H1 (cell line): Measurements from ENCODE around the gene F2. TPM values are rescaled to one million over a fixed set of nuclear protein-coding genes. Genes with fewer than 3 reads are reported as not detected.

ENCODE experiments used
- CTCF ChIA-PET: fragments of 300-600 bp; sonication (Branson Sonifier 250); formaldehyde crosslinking; loops from one replicate; lab custom pipeline; 2021; ENCODE audit not compliant: partially characterized antibody; lab: Charles Lee
- POLR2A ChIA-PET: fragments of 300-600 bp; sonication (Branson Sonifier 250); formaldehyde crosslinking; loops from one replicate; lab custom pipeline; 2021; ENCODE audit warnings: inconsistent platforms; ENCODE audit not compliant: partially characterized antibody; lab: Charles Lee
- DNase-seq, 2 experiments: peaks; one replicate each; pipeline versions ENCODE4 v3.0.0 to v3.0.0-alpha.2; 2010 to 2022; ENCODE audit warnings: low spot score in 2 of 2, low read depth in 1 of 2, mixed read lengths in 1 of 2
- FAIRE-seq: peaks from 2 replicates; lab custom pipeline; 2011; peaks lifted over from hg19 to GRCh38; lab: Jason Lieb, UNC
- H2AFZ ChIP-seq: 2 replicates; pipeline ENCODE4 v1.8.1; 2012; ENCODE audit warnings: low read length, inconsistent platforms
- H2AK5ac ChIP-seq: 2 replicates; pipeline ENCODE4 v1.6.1; 2013; ENCODE audit warnings: low read depth, low read length
- H2BK120ac ChIP-seq: replicated peaks from 2 replicates; pipeline ENCODE3; 2013; ENCODE audit warnings: low read depth, low read length, inconsistent platforms
- H2BK12ac ChIP-seq: 2 replicates; pipeline ENCODE4 v1.6.1; 2013; ENCODE audit warnings: low read depth, low read length
- H2BK15ac ChIP-seq: 2 replicates; pipeline ENCODE4 v1.6.1; 2013; ENCODE audit warnings: low read length
- H2BK20ac ChIP-seq: 2 replicates; pipeline ENCODE4 v1.6.1; 2013; ENCODE audit warnings: low read length
- H2BK5ac ChIP-seq: 2 replicates; pipeline ENCODE4 v1.6.1; 2013; ENCODE audit warnings: low read depth, low read length
- H3K14ac ChIP-seq: 2 replicates; pipeline ENCODE4 v1.6.1; 2013; ENCODE audit warnings: inconsistent platforms; ENCODE audit not compliant: insufficient read length
- H3K18ac ChIP-seq: 2 replicates; pipeline ENCODE4 v1.6.1; 2013; ENCODE audit warnings: low read length; ENCODE audit errors: extremely low read depth
- H3K23ac ChIP-seq: 2 replicates; pipeline ENCODE4 v1.6.1; 2013; ENCODE audit warnings: inconsistent platforms; ENCODE audit not compliant: insufficient read length
- H3K23me2 ChIP-seq: 2 replicates; pipeline ENCODE4 v1.6.1; 2013; ENCODE audit warnings: low read depth, low read length
- H3K27ac ChIP-seq: 2 replicates; pipeline ENCODE4 v1.6.1; 2011; ENCODE audit warnings: low read depth, low read length, inconsistent platforms
- H3K27me3 ChIP-seq, 4 experiments: replicated peaks in 1 of 4; 1 replicate in 1 of 4; 2 replicates in 3 of 4; pipeline versions ENCODE4 v1.6.1 to v1.8.1; 2011 to 2013; ENCODE audit warnings: low read length in 3 of 4, mild to moderate bottlenecking in 3 of 4, inconsistent platforms in 2 of 4, mixed read lengths in 2 of 4, moderate library complexity in 1 of 4; ENCODE audit not compliant: control insufficient read depth in 3 of 4, insufficient read depth in 3 of 4; ENCODE audit errors: extremely low read depth in 1 of 4
- H3K36me3 ChIP-seq, 4 experiments: 2 replicates each; pipeline versions ENCODE4 v1.6.1 to v1.8.1; 2011 to 2013; ENCODE audit warnings: mild to moderate bottlenecking in 4 of 4, low read length in 3 of 4, moderate library complexity in 2 of 4, control low read depth in 1 of 4, inconsistent platforms in 1 of 4; ENCODE audit not compliant: insufficient read depth in 4 of 4, control insufficient read depth in 2 of 4
- H3K4ac ChIP-seq: replicated peaks from 2 replicates; pipeline ENCODE3; 2013; ENCODE audit warnings: low read length, low read depth, mixed read lengths, inconsistent platforms; ENCODE audit not compliant: insufficient read length
- H3K4me1 ChIP-seq, 4 experiments: replicated peaks in 1 of 4; 1 replicate in 1 of 4; 2 replicates in 3 of 4; pipeline versions ENCODE4 v1.6.1 to v1.8.1; 2011 to 2013; ENCODE audit warnings: low read length in 3 of 4, inconsistent platforms in 2 of 4, mixed read lengths in 1 of 4; ENCODE audit not compliant: insufficient read depth in 4 of 4, control insufficient read depth in 3 of 4
- H3K4me2 ChIP-seq, 2 experiments: 2 replicates each; pipeline versions ENCODE4 v1.6.1 to v1.8.1; 2011 to 2013; ENCODE audit warnings: low read depth in 2 of 2, low read length in 2 of 2, control low read depth in 1 of 2, inconsistent platforms in 1 of 2, mild to moderate bottlenecking in 1 of 2; ENCODE audit not compliant: insufficient read depth in 1 of 2
- H3K4me3 ChIP-seq, 4 experiments: fragments of 200-600, 300-600 bp in 1 of 4; sonication (generic), shearing (Covaris generic), sonication (Bioruptor Twin) in 1 of 4; 2 replicates each; pipeline versions ENCODE4 v1.5.1 to v1.8.1; 2011 to 2016; ENCODE audit warnings: low read length in 4 of 4, low read depth in 3 of 4, control low read depth in 2 of 4, inconsistent platforms in 2 of 4, mild to moderate bottlenecking in 2 of 4, mixed read lengths in 1 of 4, moderate library complexity in 1 of 4; ENCODE audit not compliant: insufficient read depth in 2 of 4; ENCODE audit errors: extremely low read depth in 1 of 4
- H3K56ac ChIP-seq: replicated peaks from 2 replicates; pipeline ENCODE3; 2013; ENCODE audit warnings: low read depth, mild to moderate bottlenecking, mixed read lengths, low read length, inconsistent platforms; ENCODE audit not compliant: insufficient read length
- H3K79me1 ChIP-seq: 2 replicates; pipeline ENCODE4 v1.6.1; 2013; ENCODE audit warnings: low read depth, low read length, control low read depth
- H3K79me2 ChIP-seq, 2 experiments: 2 replicates each; pipeline versions ENCODE4 v1.6.1 to v1.8.1; 2012 to 2013; ENCODE audit warnings: low read length in 2 of 2, mild to moderate bottlenecking in 2 of 2, inconsistent platforms in 1 of 2; ENCODE audit not compliant: insufficient read depth in 2 of 2, control insufficient read depth in 1 of 2
- H3K9ac ChIP-seq, 4 experiments: replicated peaks in 1 of 4; 1 replicate in 1 of 4; 2 replicates in 3 of 4; pipeline versions ENCODE4 v1.6.1 to v1.8.1; 2011 to 2013; ENCODE audit warnings: low read depth in 3 of 4, low read length in 3 of 4, control low read depth in 2 of 4, mild to moderate bottlenecking in 2 of 4, moderate library complexity in 2 of 4, inconsistent platforms in 1 of 4; ENCODE audit errors: extremely low read depth in 1 of 4
- H3K9me3 ChIP-seq, 2 experiments: 2 replicates each; pipeline versions ENCODE4 v1.6.1 to v1.8.1; 2012 to 2013; ENCODE audit warnings: mild to moderate bottlenecking in 2 of 2, moderate library complexity in 2 of 2, control low read depth in 1 of 2, inconsistent platforms in 1 of 2, low read depth in 1 of 2, low read length in 1 of 2, mixed read lengths in 1 of 2; ENCODE audit not compliant: insufficient read depth in 2 of 2
- H4K20me1 ChIP-seq, 2 experiments: replicated peaks in 1 of 2; 2 replicates each; pipeline versions ENCODE3 to v1.8.1; 2011 to 2013; ENCODE audit warnings: inconsistent platforms in 2 of 2, low read length in 2 of 2, mild to moderate bottlenecking in 1 of 2; ENCODE audit not compliant: insufficient read depth in 2 of 2, control insufficient read depth in 1 of 2
- H4K5ac ChIP-seq: 2 replicates; pipeline ENCODE4 v1.6.1; 2013; ENCODE audit warnings: low read length, low read depth, mixed read lengths, inconsistent platforms; ENCODE audit not compliant: insufficient read length
- H4K8ac ChIP-seq: 2 replicates; pipeline ENCODE4 v1.8.0; 2013; ENCODE audit warnings: mild to moderate bottlenecking, moderate library complexity, low read length, inconsistent platforms; ENCODE audit not compliant: insufficient read depth; ENCODE audit errors: extremely low read depth
- H4K91ac ChIP-seq: replicated peaks from 2 replicates; pipeline ENCODE3; 2013; ENCODE audit warnings: low read length, mixed read lengths, inconsistent platforms; ENCODE audit not compliant: insufficient read length
- BACH1 ChIP-seq: IDR thresholded peaks from 2 replicates; pipeline ENCODE4 v1.6.1; 2012; ENCODE audit warnings: low read length, improper control_type of control experiment
- BCL11A ChIP-seq, 2 experiments: IDR thresholded peaks; one replicate each; pipeline ENCODE4 v1.6.1; 2011; ENCODE audit warnings: low read depth in 2 of 2, low read length in 2 of 2, mild to moderate bottlenecking in 2 of 2
- EP300 ChIP-seq, 2 experiments: IDR thresholded peaks; 1 replicate in 1 of 2; 2 replicates in 1 of 2; pipeline ENCODE4 v1.6.1; 2011 to 2012; ENCODE audit warnings: low read depth in 2 of 2, low read length in 2 of 2, mild to moderate bottlenecking in 2 of 2, borderline replicate concordance in 1 of 2, inconsistent platforms in 1 of 2, moderate library complexity in 1 of 2
- KDM4A ChIP-seq: IDR thresholded peaks from one replicate; pipeline ENCODE4 v1.7.1; 2012; ENCODE audit warnings: low read depth, mild to moderate bottlenecking, moderate library complexity, low read length, inconsistent platforms; ENCODE audit not compliant: severe bottlenecking
- POLR2AphosphoS5 ChIP-seq: IDR thresholded peaks from 2 replicates; pipeline ENCODE4 v1.6.1; 2011; ENCODE audit warnings: low read depth, low read length
- RBBP5 ChIP-seq: IDR thresholded peaks from 2 replicates; pipeline ENCODE4 v1.7.1; 2012; ENCODE audit warnings: low read depth, mild to moderate bottlenecking, inconsistent platforms, low read length, moderate library complexity, borderline replicate concordance
- SRF ChIP-seq: IDR thresholded peaks from 2 replicates; pipeline ENCODE4 v1.6.1; 2011; ENCODE audit warnings: mild to moderate bottlenecking, low read depth, low read length, moderate library complexity
- SUZ12 ChIP-seq: fragments of 200-600 bp; sonication (generic); IDR thresholded peaks from 2 replicates; pipeline ENCODE4 v1.6.1; 2012; ENCODE audit warnings: mild to moderate bottlenecking, inconsistent platforms, low read length, moderate library complexity, mixed read lengths
- TAF7 ChIP-seq: optimal IDR thresholded peaks from 2 replicates; pipeline ENCODE3; 2011; ENCODE audit warnings: low read depth, mild to moderate bottlenecking, inconsistent platforms, low read length, moderate library complexity, borderline replicate concordance
- TEAD4 ChIP-seq: IDR thresholded peaks from 2 replicates; pipeline ENCODE4 v1.6.1; 2012; ENCODE audit warnings: low read depth, low read length, inconsistent platforms, mixed read lengths
- ZNF274 ChIP-seq: IDR thresholded peaks from 2 replicates; pipeline ENCODE4 v1.7.0; 2012; ENCODE audit warnings: low read length, borderline replicate concordance; ENCODE audit errors: extremely low read depth
- WGBS, 2 experiments: shearing (Covaris generic) in 1 of 2; methylation state at CpG; one replicate each; pipeline versions ENCODE4 v1.1.6 to v1.1.7; 2013 to 2015; ENCODE audit warnings: low lambda C conversion rate in 2 of 2, mixed read lengths in 2 of 2, inconsistent platforms in 1 of 2, low coverage in 1 of 2, missing lambda C conversion rate in 1 of 2; ENCODE audit not compliant: insufficient replicate concordance in 2 of 2, insufficient coverage in 1 of 2, insufficient read length in 1 of 2; ENCODE audit errors: extremely low coverage in 1 of 2, missing lambda C conversion rate in 1 of 2; 5-methylcytosine and 5-hydroxymethylcytosine counted together
- polyA plus RNA-seq, 7 experiments: library from polyadenylated mRNA; depleted of rRNA in 3 of 7; stranded (reverse) in 5 of 7; unstranded in 2 of 7; fragments of >200 nt in 5 of 7; fragments of 200-250 nt in 2 of 7; gene quantifications; 1 replicate in 5 of 7; 2 replicates in 1 of 7; 4 replicates in 1 of 7; pipeline versions ENCODE4 v1.2.1 to v1.2.3, GENCODE V29; 2011 to 2013; ENCODE audit warnings: missing spikeins in 2 of 7, mixed read lengths in 2 of 7
- total RNA-seq: library from RNA; stranded (reverse); fragmentation: NEBNext Ultra II Directional; extraction: Animal tissue kit (Norgen Biotek cat#: 25700); gene quantifications from 2 replicates; pipeline ENCODE4 v1.2.1, GENCODE V29; 2021

Gene F2
- total and polyA plus RNA-seq, 2 of the 8 experiments (the other 6 are each of a cell fraction or from before 2014, with no cell fraction given) = 0.11 TPM; not detected in 1

- Histone ChIP-seq H3K9me3 (no peaks in the 10 kb centered on the region), H4K5ac (no peak overlapping the region), H2BK15ac (no peak overlapping the region), H3K79me1 (no peaks in the 10 kb centered on the region), H2BK5ac (no peak overlapping the region), H3K56ac (no peak overlapping the region), H2BK120ac (no peak overlapping the region), H3K18ac (no peak overlapping the region), H3K4me3 (no peak overlapping the region), H4K8ac (no peak overlapping the region), H2AK5ac (no peak overlapping the region), H3K9ac (no peak overlapping the region), H4K20me1 (peaks cover 0 to 1% of the 10 kb centered on the region in 2 experiments), H3K27me3 (no peaks in the 10 kb centered on the region), H4K91ac (no peak overlapping the region), H3K4me2 (no peak overlapping the region)
- FAIRE-seq = no peak
- POLR2A ChIA-PET = interaction anchor here (1.2 to 2.3 kb wide), 2 partner anchors 16 to 20 kb away, joined by 3 to 6 read pairs; partner anchors contain the start of genes ARHGAP1 and ZNF408
- 95% methylated on average over 15 of the region's 21 CpGs; no CpG with 5 or more reads in 1 of the 2 experiments for WGBS, 2 experiments
- TF ChIP-seq TAF7 (no peak), POLR2AphosphoS5 (no peak), KDM4A (no peak), EP300 (IDR thresholded peaks at IDR 0.05; ENCODE audit: borderline replicate concordance in 1 of 2, low read depth in 2 of 2, low read length in 2 of 2) (no peak), BCL11A (IDR thresholded peaks at IDR 0.05; ENCODE audit: low read depth in 2 of 2, low read length in 2 of 2) (no peak), SUZ12 (no peak), TEAD4 (no peak), SRF (no peak), BACH1 (no peak), RBBP5 (no peak), ZNF274 (no peak)
- TF ChIP-seq, all 59 proteins: peak for 0
- Histone ChIP-seq H3K36me3 (peaks cover 0 to 11% (median 3%) of the 10 kb centered on the region in 4 experiments; a peak in 4 of 8 replicates), H3K23ac (no peak overlapping the region), H3K23me2 (no peaks in the 10 kb centered on the region), H2BK20ac (no peak overlapping the region), H2BK12ac (no peak overlapping the region), H3K4ac (no peak overlapping the region), H3K4me1 (peaks cover 0 to 5% (median 2%) of the 10 kb centered on the region in 4 experiments; a peak in 4 of 7 replicates), H2AFZ (no peak overlapping the region), H3K14ac (no peak overlapping the region), H3K27ac (no peak overlapping the region), H3K79me2 (no peaks in the 10 kb centered on the region)
- DNase-seq = no peak
- CTCF ChIA-PET = interaction anchor here (0.5 to 7.5 kb wide), 2 partner anchors 10 to 62 kb away, joined by 3 to 36 read pairs; no protein-coding TSS in a partner anchor
Measured at GRCh38 chr11:46680164-46680760, 38.8 kb upstream of the F2 start.
